Superior temporal gyrus (tissue), 1 donor: Measurements from ENCODE around the gene TGM2.

ENCODE experiments used
- DNase-seq: peaks from one replicate; pipeline ENCODE4 v3.0.0-alpha.2; 2016; ENCODE audit errors: extremely low spot score

Gene TGM2

GRCh38 chr20:38144974-38145728 lies 19.9 kb downstream of the TGM2 start:
- DNase-seq, result no peak

GRCh38 chr20:38144598-38144973 lies 20.5 kb downstream of the TGM2 start:
- DNase-seq, result no peak

- DNase-seq, result no peak
These were observed 21.2 kb downstream of the TGM2 start for GRCh38 chr20:38143646-38144554.

- no peak for DNase-seq
These were observed 21.8 kb downstream of the TGM2 start for GRCh38 chr20:38143238-38143645.

- no peak for DNase-seq
These were observed 23.1 kb downstream of the TGM2 start for GRCh38 chr20:38141889-38142494.

- DNase-seq, result no peak
These were observed 23.7 kb downstream of the TGM2 start for GRCh38 chr20:38141204-38141888.

GRCh38 chr20:38139977-38140753 lies 24.9 kb downstream of the TGM2 start:
- no peak for DNase-seq

GRCh38 chr20:38139156-38139912 lies 25.7 kb downstream of the TGM2 start:
- DNase-seq, result no peak

GRCh38 chr20:38138086-38138778 lies 26.8 kb downstream of the TGM2 start:
- no peak for DNase-seq

- DNase-seq, result no peak
These were observed 27.5 kb downstream of the TGM2 start for GRCh38 chr20:38137441-38138037.

GRCh38 chr20:38136421-38137245 lies 28.4 kb downstream of the TGM2 start:
- no peak for DNase-seq

- DNase-seq, result no peak
These were observed 29.2 kb downstream of the TGM2 start for GRCh38 chr20:38135651-38136420.

- no peak for DNase-seq
These were observed 29.8 kb downstream of the TGM2 start for GRCh38 chr20:38135271-38135650.

- DNase-seq, result no peak
These were observed 30.4 kb downstream of the TGM2 start for GRCh38 chr20:38134427-38135270.

GRCh38 chr20:38133680-38134426 lies 31.2 kb downstream of the TGM2 start:
- no peak for DNase-seq

- no peak for DNase-seq
These were observed 32.1 kb downstream of the TGM2 start for GRCh38 chr20:38132910-38133501.
